Tibial artery (tissue), 4 donors: ENCODE measurements around the gene GHRL.

Experiments used
- DNase-seq, 2 donors: peaks; one replicate each; pipeline ENCODE4 v3.0.0-alpha.2; 2019
- H3K27ac ChIP-seq, 2 donors: fragments of 200-600 bp; sonication (generic) in 1 of 2; 1 replicate in 1 of 2; 2 replicates in 1 of 2; pipeline ENCODE4 v1.5.1; 2018 to 2019; ENCODE audit warnings: mild to moderate bottlenecking in 1 of 2
- H3K27me3 ChIP-seq, 2 donors: fragments of 200-600 bp; sonication (generic) in 1 of 2; one replicate each; pipeline versions ENCODE4 v1.5.1 to v1.6.0; 2016 to 2019
- H3K36me3 ChIP-seq, 3 donors: fragments of 200-600 bp; sonication (generic) in 2 of 3; one replicate each; pipeline ENCODE4 v1.5.1; 2016 to 2019; ENCODE audit warnings: mild to moderate bottlenecking in 2 of 3
- H3K4me1 ChIP-seq, 4 donors: fragments of 200-600 bp; sonication (generic) in 2 of 4; 1 replicate in 3 of 4; 2 replicates in 1 of 4; pipeline ENCODE4 v1.5.1; 2016 to 2019
- H3K4me3 ChIP-seq, 2 donors: fragments of 200-600 bp; sonication (generic) in 1 of 2; 1 replicate in 1 of 2; 2 replicates in 1 of 2; pipeline ENCODE4 v1.5.1; 2018 to 2019; ENCODE audit warnings: mild to moderate bottlenecking in 2 of 2
- H3K9me3 ChIP-seq, 3 donors: fragments of 200-600 bp; sonication (generic) in 1 of 3; one replicate each; pipeline ENCODE4 v1.5.1; 2016 to 2019
- CTCF ChIP-seq, 2 experiments: fragments of 200-600 bp in 1 of 2; fragments of 450-650 bp in 1 of 2; IDR thresholded peaks; one replicate each; pipeline ENCODE4 v1.5.1; 2017 to 2019; ENCODE audit warnings: antibody characterized with exemption in 2 of 2, mild to moderate bottlenecking in 1 of 2, moderate library complexity in 1 of 2
- intact Hi-C: fragments of 100-400 bp; cut with DNase I; formaldehyde crosslinking; loops from one replicate; pipeline ENCODE4 v1.15.0; 2023; ENCODE audit warnings: low total_unique reads

Gene GHRL

GRCh38 chr3:10289077-10289476 lies 3.7 kb downstream of the GHRL start:
- Histone ChIP-seq H3K9me3 (no peaks in the 10 kb centered on the region), H3K27ac (no peak overlapping the region), H3K4me1 (no peaks in the 10 kb centered on the region), H3K27me3 (no peaks in the 10 kb centered on the region), H3K4me3 (no peak overlapping the region), H3K36me3 (peaks cover 3 to 88% (median 29%) of the 10 kb centered on the region in 3 donors)
- TF ChIP-seq CTCF (IDR thresholded peaks at IDR 0.05): no peak
- DNase-seq: no peak
- intact Hi-C loops: no loop called here

- no peaks in the 10 kb centered on the region for H3K4me1 ChIP-seq
- H3K9me3 ChIP-seq: no peaks in the 10 kb centered on the region
- no peaks in the 10 kb centered on the region for H3K27me3 ChIP-seq
- H3K36me3 ChIP-seq: peaks cover 3 to 88% (median 31%) of the 10 kb centered on the region in 3 donors
- TF ChIP-seq CTCF (IDR thresholded peaks at IDR 0.05): no peak
- intact Hi-C loops: no loop called here
- H3K27ac ChIP-seq: no peak overlapping the region
- no peak for DNase-seq
- no peak overlapping the region for H3K4me3 ChIP-seq
These were observed 4.2 kb downstream of the GHRL start for GRCh38 chr3:10288575-10288960.

- peaks cover 3 to 89% (median 36%) of the 10 kb centered on the region in 3 donors for H3K36me3 ChIP-seq
- DNase-seq: no peak
- H3K4me3 ChIP-seq: no peak overlapping the region
- no peaks in the 10 kb centered on the region for H3K9me3 ChIP-seq
- no peak for TF ChIP-seq CTCF (IDR thresholded peaks at IDR 0.05)
- no peaks in the 10 kb centered on the region for H3K27me3 ChIP-seq
- no peak overlapping the region for H3K27ac ChIP-seq
- intact Hi-C loops: no loop called here
- no peaks in the 10 kb centered on the region for H3K4me1 ChIP-seq
These were observed 4.7 kb downstream of the GHRL start for GRCh38 chr3:10287936-10288574.

- Histone ChIP-seq H3K9me3 (no peaks in the 10 kb centered on the region), H3K27ac (no peak overlapping the region), H3K4me3 (no peak overlapping the region), H3K4me1 (no peaks in the 10 kb centered on the region), H3K27me3 (no peaks in the 10 kb centered on the region), H3K36me3 (peaks cover 3 to 83% (median 37%) of the 10 kb centered on the region in 3 donors)
- intact Hi-C loops: no loop called here
- DNase-seq: peak in 1 of 2 donors; percentile 49
- peak; percentile 31 to 32 for TF ChIP-seq CTCF (IDR thresholded peaks at IDR 0.05)
These were observed 6.0 kb downstream of the GHRL start for GRCh38 chr3:10286596-10287295.

- Histone ChIP-seq H3K27me3 (no peaks in the 10 kb centered on the region), H3K27ac (no peak overlapping the region), H3K4me1 (no peaks in the 10 kb centered on the region), H3K36me3 (peaks cover 4 to 83% (median 33%) of the 10 kb centered on the region in 3 donors), H3K9me3 (no peaks in the 10 kb centered on the region), H3K4me3 (no peak overlapping the region)
- DNase-seq: no peak
- TF ChIP-seq CTCF (IDR thresholded peaks at IDR 0.05): no peak
- intact Hi-C loops: no loop called here
These were observed 6.6 kb downstream of the GHRL start for GRCh38 chr3:10286133-10286524.
